ENCODE measurements around the gene DCT.
"Not testable (repeated sequence)": the region's sequence is repeated elsewhere in the genome, so short reads cannot be mapped to it uniquely, and the experiment has no call there.

The DCT gene

DNA sequence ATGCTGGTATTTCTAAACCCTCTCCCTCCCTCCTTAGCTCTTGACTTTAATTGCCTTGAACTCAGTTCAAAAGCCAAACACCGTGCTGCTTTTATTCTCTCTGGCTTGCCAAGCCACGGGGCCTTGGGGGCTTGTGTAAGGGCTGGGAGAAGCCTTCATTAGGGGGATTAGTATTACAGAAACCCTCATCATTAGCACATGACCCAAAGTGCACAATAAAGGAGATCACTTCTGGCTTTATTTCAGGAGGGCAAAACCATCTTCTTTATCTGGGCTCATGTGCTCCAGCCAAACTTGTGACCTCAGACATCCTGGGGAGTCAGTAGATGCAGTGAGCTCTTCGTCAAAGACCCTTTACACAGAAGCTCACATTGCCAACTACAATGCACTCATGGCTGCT lies at the start of gene DCT:
Gene DCT, minus strand, starts transcription at position 67 of the 400 bp plus-strand sequence. CDS start 427 bp downstream, outside the sequence.
- DNase-seq (ENCODE audit: insufficient read length, low spot score) (no peak), FAIRE-seq (no peak)

DNA sequence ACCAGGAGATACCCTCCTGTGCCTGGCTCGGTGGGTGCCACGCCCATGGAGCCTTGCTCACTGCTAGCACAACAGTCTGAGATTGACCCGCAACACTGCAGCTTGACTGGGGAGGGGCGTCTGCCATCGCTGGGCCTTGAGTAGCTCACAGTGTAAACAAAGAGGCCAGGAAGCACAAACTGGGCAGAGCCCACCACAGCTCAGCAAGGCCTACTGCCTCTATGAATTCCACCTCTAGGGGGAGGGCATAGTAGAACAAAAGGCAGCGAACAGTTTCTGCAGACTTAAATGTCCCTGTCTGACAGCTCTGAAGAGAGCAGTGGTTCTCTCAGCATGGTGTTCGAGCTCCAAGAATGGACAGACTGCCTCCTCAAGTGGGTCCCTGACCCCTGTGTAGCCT lies 47.5 kb upstream of the DCT start:
- FAIRE-seq: not testable (repeated sequence)

DNA sequence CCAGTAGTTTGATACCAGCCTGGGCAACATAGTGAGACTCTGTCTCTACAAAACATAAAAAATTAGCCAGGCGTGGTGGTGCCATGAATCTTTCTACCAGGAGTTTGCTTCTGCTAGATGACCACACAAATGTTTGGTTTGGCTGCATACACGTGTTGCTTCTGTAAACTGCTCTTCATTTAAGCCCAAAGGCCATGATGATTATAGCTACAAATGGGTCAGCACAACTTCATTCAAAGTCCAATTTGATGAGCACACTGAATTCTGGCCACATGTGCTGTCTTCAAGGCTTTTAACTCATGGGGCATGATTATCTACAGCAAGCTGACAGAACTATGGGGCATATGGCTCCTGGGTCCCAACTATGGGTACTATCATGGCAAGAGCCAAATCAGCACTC lies 46.3 kb upstream of the DCT start:
- no peak for FAIRE-seq

More for the DNA sequence above, 47.5 kb upstream of the DCT start:
- DNase-seq (ENCODE audit: insufficient read length, low spot score): not testable (repeated sequence)

GRCh38 chr13:94524407-94524806 lies 44.9 kb upstream of the DCT start:
- no peak for FAIRE-seq
- no peak for DNase-seq (ENCODE audit: insufficient read length, low spot score)

More for the DNA sequence above, 46.3 kb upstream of the DCT start:
- DNase-seq (ENCODE audit: insufficient read length, low spot score): no peak

DNA sequence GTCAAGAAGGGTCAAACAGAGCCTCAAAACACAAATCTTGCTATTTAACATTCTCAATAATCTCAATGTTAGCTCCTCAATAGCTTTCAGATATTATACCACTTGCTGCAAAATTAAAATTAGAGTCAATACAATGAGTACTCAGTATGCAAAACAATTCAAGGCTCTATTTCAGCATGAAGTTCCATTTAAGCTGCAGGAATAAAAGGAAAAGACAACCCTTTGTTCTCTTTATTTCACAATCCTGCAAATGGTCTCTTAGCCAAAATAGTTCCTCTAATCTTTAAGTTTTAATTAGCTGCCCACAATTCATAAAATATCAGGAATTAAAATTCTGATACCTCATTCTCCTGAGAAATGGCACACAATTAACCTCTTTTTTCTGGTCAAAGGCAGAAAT lies 40.5 kb upstream of the DCT start:
- FAIRE-seq: no peak
- DNase-seq (ENCODE audit: insufficient read length, low spot score): no peak

DNA sequence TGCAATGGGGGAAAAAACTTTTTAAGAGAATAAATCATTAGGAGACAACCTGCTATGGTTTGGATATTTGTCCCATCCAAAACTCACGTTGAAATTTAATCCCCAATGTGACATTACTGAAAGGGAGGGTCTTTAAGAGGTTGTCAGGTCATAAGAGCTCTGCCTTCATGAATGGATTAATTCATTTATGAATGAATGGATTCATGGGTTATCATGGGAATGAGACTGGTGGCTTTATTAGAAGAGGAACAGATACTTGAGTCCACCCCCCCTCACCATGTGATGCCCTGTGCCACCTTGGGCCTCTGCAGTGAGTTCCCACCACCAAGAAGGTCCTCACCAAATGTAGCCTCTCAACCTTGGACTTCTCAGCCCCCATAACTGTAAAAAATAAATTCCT lies 37.0 kb upstream of the DCT start:
- DNase-seq (ENCODE audit: insufficient read length, low spot score): no peak
- no peak for FAIRE-seq

DNA sequence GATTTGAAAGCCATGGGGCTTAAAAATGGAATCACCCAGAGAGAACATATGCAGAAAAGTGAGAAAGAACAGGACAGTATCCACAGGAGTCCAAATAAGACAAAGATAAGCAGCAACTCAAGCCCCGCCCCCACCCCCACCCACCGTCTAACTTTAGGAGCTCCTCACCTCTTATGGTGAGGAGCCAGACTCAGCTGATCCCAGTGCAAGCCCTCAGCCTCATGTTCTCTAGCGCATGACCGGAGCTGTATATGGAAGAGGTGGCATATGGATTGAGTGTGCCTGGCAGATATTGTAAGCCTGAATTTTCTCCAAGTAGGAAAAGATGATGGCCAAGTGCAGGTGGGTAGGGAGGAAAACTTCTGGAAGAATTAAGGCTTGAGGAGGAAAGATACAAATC lies 36.4 kb upstream of the DCT start:
- FAIRE-seq (no peak), DNase-seq (ENCODE audit: insufficient read length, low spot score) (no peak)

DNA sequence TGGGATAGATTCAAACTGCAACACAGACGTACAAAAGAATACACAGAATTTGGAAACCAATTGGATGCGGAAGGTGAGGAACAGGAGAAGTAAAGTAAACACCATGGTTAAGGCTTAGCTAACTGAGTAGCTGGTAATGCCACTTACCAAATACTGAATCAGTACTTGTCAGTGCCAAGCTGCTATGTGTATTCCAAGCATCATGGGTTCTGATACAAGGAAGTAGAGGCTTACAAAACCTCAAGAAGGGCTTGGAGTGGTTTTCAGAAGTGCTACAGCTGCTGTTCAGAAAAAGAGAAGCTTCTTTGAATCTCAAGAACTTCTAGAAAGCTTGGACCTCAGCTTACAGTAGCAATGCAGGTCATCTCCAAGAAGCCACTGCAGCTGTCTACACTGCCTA lies 35.9 kb upstream of the DCT start:
- DNase-seq (ENCODE audit: insufficient read length, low spot score): no peak
- FAIRE-seq: no peak

DNA sequence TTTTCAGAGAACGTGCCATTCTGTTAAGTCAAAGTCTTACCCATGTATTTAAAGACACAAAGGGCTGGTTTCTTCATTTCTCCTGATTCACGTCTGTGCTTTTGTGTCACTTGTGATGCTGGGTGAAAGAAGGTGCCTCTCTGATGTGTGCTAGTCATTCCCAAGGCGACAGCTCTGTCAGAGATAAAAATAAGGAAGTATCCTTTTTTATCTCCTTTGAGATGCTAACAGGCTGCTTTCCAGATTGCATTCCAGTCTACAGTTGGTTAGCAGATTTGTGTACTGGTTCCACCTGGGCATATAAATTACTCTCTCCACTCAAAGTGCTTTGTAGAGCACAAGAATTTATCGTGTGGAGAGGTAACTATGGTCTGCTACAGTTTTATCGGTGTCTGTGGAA lies 33.5 kb upstream of the DCT start:
- no peak for FAIRE-seq
- DNase-seq (ENCODE audit: insufficient read length, low spot score): no peak

GRCh38 chr13:94505730-94506129 lies 26.2 kb upstream of the DCT start:
- no peak for FAIRE-seq
- no peak for DNase-seq (ENCODE audit: insufficient read length, low spot score)

- DNase-seq (ENCODE audit: insufficient read length, low spot score) (no peak), FAIRE-seq (no peak)
Observed at GRCh38 chr13:94503851-94504250, 24.4 kb upstream of the DCT start.

GRCh38 chr13:94498831-94499230 lies 19.3 kb upstream of the DCT start:
- not testable (repeated sequence) for FAIRE-seq; DNase-seq (ENCODE audit: insufficient read length, low spot score)

DNA sequence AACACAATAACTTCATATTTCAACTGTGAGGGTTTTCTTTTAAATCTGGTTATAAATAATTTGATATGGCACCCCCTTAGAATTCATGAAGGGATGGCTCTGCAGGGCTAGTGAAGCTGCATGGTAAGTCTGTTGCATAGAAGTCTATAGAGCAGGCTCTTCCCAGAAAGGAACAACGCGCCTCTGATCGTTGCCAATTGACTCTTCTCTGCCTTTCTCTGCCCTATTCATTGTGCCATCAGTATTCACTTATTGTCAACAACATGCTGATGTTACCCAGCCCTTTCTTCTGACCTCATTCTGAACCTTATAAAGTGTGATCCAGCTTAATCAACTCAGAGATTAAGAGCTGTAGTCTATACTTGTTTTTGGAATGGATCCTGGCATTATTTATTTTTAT lies 16.3 kb upstream of the DCT start:
- no peak for FAIRE-seq
- no peak for DNase-seq (ENCODE audit: insufficient read length, low spot score)

- FAIRE-seq: no peak
- DNase-seq (ENCODE audit: insufficient read length, low spot score): no peak
Observed at GRCh38 chr13:94494026-94494425, 14.5 kb upstream of the DCT start.

- FAIRE-seq: no peak
- no peak for DNase-seq (ENCODE audit: insufficient read length, low spot score)
Observed at GRCh38 chr13:94487043-94487442, 7.6 kb upstream of the DCT start.

- FAIRE-seq (no peak), DNase-seq (ENCODE audit: insufficient read length, low spot score) (no peak)
Observed at GRCh38 chr13:94483970-94484369, 4.5 kb upstream of the DCT start.

GRCh38 chr13:94481941-94482340 lies 2.5 kb upstream of the DCT start:
- FAIRE-seq: no peak

GRCh38 chr13:94480672-94481145 lies 1.2 kb upstream of the DCT start:
- no peak for DNase-seq (ENCODE audit: insufficient read length, low spot score)

More at GRCh38 chr13:94481941-94482340, 2.5 kb upstream of the DCT start:
- DNase-seq (ENCODE audit: insufficient read length, low spot score): no peak

DNA sequence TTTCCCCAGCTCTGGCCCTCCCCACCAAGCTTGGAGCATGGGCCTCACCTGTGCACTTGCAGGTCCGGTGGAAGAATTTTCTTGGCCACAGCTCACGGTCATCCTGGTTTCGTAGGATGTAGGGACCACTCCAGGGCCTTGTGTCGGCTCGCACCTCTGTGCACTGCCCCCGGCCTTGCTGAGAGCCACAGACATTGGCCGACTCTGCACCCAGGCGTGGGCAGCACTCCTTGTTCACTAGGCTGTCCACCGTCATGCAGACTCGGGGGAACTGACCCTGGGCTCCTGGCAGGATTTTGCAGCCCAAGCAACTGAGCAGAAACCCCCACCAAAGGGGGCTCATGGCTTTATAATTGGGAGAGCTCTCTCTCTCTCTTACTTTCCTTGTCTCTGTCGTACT lies 569 bp downstream of the DCT start:
- FAIRE-seq (no peak), DNase-seq (ENCODE audit: insufficient read length, low spot score) (no peak)

More at GRCh38 chr13:94480672-94481145, 1.2 kb upstream of the DCT start:
- no peak for FAIRE-seq

- DNase-seq (ENCODE audit: insufficient read length, low spot score) (no peak), FAIRE-seq (no peak)
Observed at GRCh38 chr13:94470126-94470525, 9.4 kb downstream of the DCT start.

GRCh38 chr13:94464771-94465170 lies 14.7 kb downstream of the DCT start:
- no peak for DNase-seq (ENCODE audit: insufficient read length, low spot score)
- FAIRE-seq: no peak

DNA sequence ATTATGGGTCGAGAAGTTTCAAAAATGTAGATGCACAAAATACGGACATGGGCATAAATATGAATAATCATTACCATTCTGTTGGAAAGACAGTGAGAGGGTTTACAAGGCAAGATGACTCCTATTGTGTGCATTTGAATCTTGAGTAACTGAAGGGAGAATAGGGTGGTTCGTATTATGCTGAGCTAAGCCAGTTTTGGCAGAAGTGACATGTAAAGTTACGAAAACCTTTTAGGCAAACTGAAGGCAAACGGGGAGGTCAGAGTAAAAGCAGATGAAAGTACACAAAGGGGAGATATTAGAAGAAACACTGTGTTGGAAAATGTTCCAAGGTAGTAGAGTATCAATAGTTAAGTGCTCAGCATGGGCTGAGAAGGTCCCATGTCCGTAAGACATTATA lies 16.8 kb downstream of the DCT start:
- FAIRE-seq (no peak), DNase-seq (ENCODE audit: insufficient read length, low spot score) (no peak)

GRCh38 chr13:94459116-94459515 lies 20.4 kb downstream of the DCT start:
- DNase-seq (ENCODE audit: insufficient read length, low spot score): no peak
- no peak for FAIRE-seq
